IMR-90 (cell line): ENCODE measurements around the gene EXOC2. TPM values are rescaled to one million over a fixed set of nuclear protein-coding genes. Genes with fewer than 3 reads are reported as not detected.
A peak's percentile ranks its signal among the peaks of the same experiment; 100 is the strongest.

Source experiments
- ATAC-seq: fragments of 200-7000 bp; cut with Tn5 transposase; 2 replicates; pipeline ENCODE4 v1.9.1; 2020; ENCODE audit warnings: low read depth, mild to moderate bottlenecking, moderate library complexity
- BruUV-seq: library from RNA; stranded (reverse); fragments of 400-500 nt; replicated peaks from 2 replicates; lab custom pipeline; 2021; lab: Mats Ljungman, UMichigan
- CTCF ChIA-PET: fragments of 300-600 bp; formaldehyde crosslinking; extraction: SDS; loops from one replicate; lab custom pipeline; 2021; ENCODE audit warnings: antibody characterized with exemption; lab: Yijun Ruan, JAX
- POLR2A ChIA-PET: fragments of 300-600 bp; sonication (Branson Sonifier 250); formaldehyde crosslinking; loops from one replicate; lab custom pipeline; 2022; ENCODE audit warnings: antibody characterized with exemption; ENCODE audit not compliant: unreplicated experiment; lab: Charles Lee
- DNase-seq: peaks from one replicate; pipeline ENCODE4 v3.0.0; 2013
- H2AFZ ChIP-seq: replicated peaks from 2 replicates; pipeline ENCODE3; 2013; ENCODE audit warnings: low read length, mild to moderate bottlenecking; ENCODE audit not compliant: poor library complexity
- H2AK5ac ChIP-seq: 2 replicates; pipeline ENCODE4 v1.6.1; 2013; ENCODE audit warnings: low read depth, low read length, inconsistent platforms
- H2AK9ac ChIP-seq: replicated peaks from 2 replicates; pipeline ENCODE3; 2013; ENCODE audit warnings: mild to moderate bottlenecking, low read depth, low read length, moderate library complexity; ENCODE audit not compliant: poor library complexity
- H2BK120ac ChIP-seq: 2 replicates; pipeline ENCODE4 v1.6.1; 2013; ENCODE audit warnings: low read depth, low read length, inconsistent platforms
- H2BK15ac ChIP-seq: 3 replicates; pipeline ENCODE4 v1.6.1; 2013; ENCODE audit warnings: low read depth, low read length, inconsistent platforms
- H2BK20ac ChIP-seq: 2 replicates; pipeline ENCODE4 v1.6.1; 2013; ENCODE audit warnings: low read depth, mild to moderate bottlenecking, inconsistent platforms, low read length, moderate library complexity
- H2BK5ac ChIP-seq: 2 replicates; pipeline ENCODE4 v1.6.1; 2013; ENCODE audit warnings: mild to moderate bottlenecking, low read depth, low read length, inconsistent platforms; ENCODE audit not compliant: poor library complexity, severe bottlenecking
- H3K14ac ChIP-seq: replicated peaks from 2 replicates; pipeline ENCODE4 v1.6.1; 2013; ENCODE audit warnings: low read depth, low read length, inconsistent platforms
- H3K18ac ChIP-seq: 2 replicates; pipeline ENCODE4 v1.6.1; 2013; ENCODE audit warnings: low read depth, low read length, control low read depth
- H3K23ac ChIP-seq: 2 replicates; pipeline ENCODE4 v1.6.1; 2013; ENCODE audit warnings: low read depth, low read length, inconsistent platforms
- H3K27ac ChIP-seq: 2 replicates; pipeline ENCODE4 v1.5.1; 2013; ENCODE audit warnings: mild to moderate bottlenecking, control low read depth, low read length; ENCODE audit not compliant: insufficient read depth
- H3K27me3 ChIP-seq: 2 replicates; pipeline ENCODE4 v1.6.1; 2013; ENCODE audit warnings: low read length; ENCODE audit not compliant: control insufficient read depth, insufficient read depth
- H3K36me3 ChIP-seq: 2 replicates; pipeline ENCODE4 v1.6.1; 2013; ENCODE audit warnings: low read length, mixed read lengths; ENCODE audit not compliant: control insufficient read depth, insufficient read depth
- H3K4ac ChIP-seq: 2 replicates; pipeline ENCODE4 v1.6.1; 2013; ENCODE audit warnings: low read depth, low read length, inconsistent platforms
- H3K4me1 ChIP-seq: 2 replicates; pipeline ENCODE4 v1.6.1; 2013; ENCODE audit warnings: low read length, mixed read lengths; ENCODE audit not compliant: control insufficient read depth, insufficient read depth
- H3K4me2 ChIP-seq: 2 replicates; pipeline ENCODE4 v1.6.1; 2013; ENCODE audit warnings: low read depth, mild to moderate bottlenecking, control low read depth, low read length, moderate library complexity
- H3K4me3 ChIP-seq: 2 replicates; pipeline ENCODE4 v1.5.1; 2013; ENCODE audit warnings: low read depth, mild to moderate bottlenecking, control low read depth, low read length, moderate library complexity; ENCODE audit not compliant: insufficient read depth
- H3K56ac ChIP-seq: 2 replicates; pipeline ENCODE4 v1.6.1; 2013; ENCODE audit warnings: low read length, inconsistent platforms; ENCODE audit not compliant: insufficient read depth; ENCODE audit errors: extremely low read depth
- H3K79me1 ChIP-seq, 2 experiments: 2 replicates each; pipeline ENCODE4 v1.6.1; 2013; ENCODE audit warnings: low read length in 2 of 2, inconsistent platforms in 1 of 2, low read depth in 1 of 2
- H3K9ac ChIP-seq: 2 replicates; pipeline ENCODE4 v1.6.1; 2013; ENCODE audit warnings: low read depth, low read length, control low read depth
- H3K9me1 ChIP-seq: 2 replicates; pipeline ENCODE4 v1.6.1; 2013; ENCODE audit warnings: low read length, inconsistent platforms; ENCODE audit not compliant: insufficient read depth
- H3K9me3 ChIP-seq: 2 replicates; pipeline ENCODE4 v1.6.1; 2013; ENCODE audit warnings: low read length; ENCODE audit not compliant: control insufficient read depth, insufficient read depth
- H4K20me1 ChIP-seq: 2 replicates; pipeline ENCODE4 v1.6.1; 2013; ENCODE audit warnings: low read length, inconsistent platforms; ENCODE audit not compliant: insufficient read depth
- H4K5ac ChIP-seq: 2 replicates; pipeline ENCODE4 v1.6.1; 2013; ENCODE audit warnings: mild to moderate bottlenecking, low read depth, low read length, control low read depth
- H4K8ac ChIP-seq, 2 experiments: 2 replicates each; pipeline ENCODE4 v1.6.1; 2013; ENCODE audit warnings: low read depth in 2 of 2, low read length in 2 of 2, control low read depth in 1 of 2, inconsistent platforms in 1 of 2
- H4K91ac ChIP-seq: 2 replicates; pipeline ENCODE4 v1.6.1; 2013; ENCODE audit warnings: low read depth, low read length, inconsistent platforms; ENCODE audit not compliant: insufficient read depth
- BHLHE40 ChIP-seq: fragments of 150-350 bp; IDR thresholded peaks from 2 replicates; pipeline ENCODE4 v1.6.1; 2016; ENCODE audit warnings: mild to moderate bottlenecking, low read depth, low read length
- CEBPB ChIP-seq: IDR thresholded peaks from 2 replicates; pipeline ENCODE4 v1.6.1; 2012; ENCODE audit warnings: low read depth, low read length, improper control_type of control experiment
- CTCF ChIP-seq: conservative IDR thresholded peaks from 2 replicates; pipeline ENCODE4 v1.5.1; 2012; ENCODE audit warnings: mild to moderate bottlenecking, low read depth, low read length, improper control_type of control experiment
- FOS ChIP-seq: fragments of 150-350 bp; IDR thresholded peaks from 2 replicates; pipeline ENCODE4 v1.6.1; 2016; ENCODE audit warnings: low read depth, low read length
- MAFK ChIP-seq: IDR thresholded peaks from 2 replicates; pipeline ENCODE4 v1.6.1; 2012; ENCODE audit warnings: low read depth, low read length, improper control_type of control experiment
- MAZ ChIP-seq: IDR thresholded peaks from 2 replicates; pipeline ENCODE4 v1.6.1; 2012; ENCODE audit warnings: low read depth, mild to moderate bottlenecking, low read length, improper control_type of control experiment, moderate library complexity, borderline replicate concordance
- MXI1 ChIP-seq: IDR thresholded peaks from 2 replicates; pipeline ENCODE4 v1.6.1; 2012; ENCODE audit warnings: low read depth, mild to moderate bottlenecking, low read length, moderate library complexity, borderline replicate concordance
- NFE2L2 ChIP-seq: fragments of 150-350 bp; IDR thresholded peaks from 2 replicates; pipeline ENCODE4 v1.6.1; 2016; ENCODE audit warnings: low read depth, mild to moderate bottlenecking, low read length
- RAD21 ChIP-seq: IDR thresholded peaks from 2 replicates; pipeline ENCODE4 v1.6.1; 2012; ENCODE audit warnings: low read length, improper control_type of control experiment
- RCOR1 ChIP-seq: IDR thresholded peaks from 2 replicates; pipeline ENCODE4 v1.6.1; 2012; ENCODE audit warnings: mild to moderate bottlenecking, low read length, improper control_type of control experiment; ENCODE audit not compliant: insufficient replicate concordance
- RFX5 ChIP-seq: IDR thresholded peaks from 2 replicates; pipeline ENCODE4 v1.8.0; 2012; ENCODE audit warnings: low read depth, mild to moderate bottlenecking, low read length, moderate library complexity
- SMC3 ChIP-seq: fragments of 150-350 bp; IDR thresholded peaks from 2 replicates; pipeline ENCODE4 v1.6.1; 2016; ENCODE audit warnings: low read depth, mild to moderate bottlenecking, antibody characterized with exemption, low read length, moderate library complexity
- USF2 ChIP-seq: fragments of 150-350 bp; IDR thresholded peaks from 2 replicates; pipeline ENCODE4 v1.6.1; 2017; ENCODE audit warnings: mild to moderate bottlenecking, antibody characterized with exemption, low read length, low read depth
- WGBS, 2 experiments: methylation state at CpG; one replicate each; pipeline versions ENCODE4 v1.1.5 to v1.1.7; 2013; ENCODE audit warnings: missing lambda C conversion rate in 2 of 2; ENCODE audit not compliant: insufficient read length in 1 of 2; ENCODE audit errors: extremely low coverage in 2 of 2; 5-methylcytosine and 5-hydroxymethylcytosine counted together
- dilution Hi-C: fragments of 300-500 bp; cut with HindIII; formaldehyde crosslinking; loops from one replicate; pipeline ENCODE4 v1.14.3; 2018; ENCODE audit warnings: low sequenced_read_pairs; ENCODE audit not compliant: unreplicated experiment
- in situ Hi-C: fragments of 300-500 bp; cut with MboI; formaldehyde crosslinking; loops from 3 replicates; pipeline ENCODE4 v1.14.3; 2019; ENCODE audit warnings: low sequenced_read_pairs, inconsistent platforms, mixed read lengths
- intact Hi-C: fragments of 100-400 bp; cut with micrococcal nuclease; formaldehyde crosslinking; loops from 2 replicates; pipeline ENCODE4 v1.10.0; 2022
- polyA plus RNA-seq, 3 experiments: library from polyadenylated mRNA; depleted of rRNA; stranded (reverse); fragments of >200 nt; gene quantifications; 2 replicates each; pipeline ENCODE4 v1.2.3, GENCODE V29; 2012; ENCODE audit warnings: low replicate concordance in 1 of 3
- total RNA-seq: library from RNA; depleted of rRNA; stranded (reverse); fragments of >200 nt; gene quantifications from 2 replicates; pipeline ENCODE4 v1.2.3, GENCODE V29; 2012

EXOC2 gene
- total and polyA plus RNA-seq, 2 of the 4 experiments (the other 2 are of a cell fraction) = 13.1 to 37.3 TPM

GRCh38 chr6:511488-512137, 181.3 kb downstream of the EXOC2 start:
- POLR2A ChIA-PET = no interaction called here
- H3K27ac ChIP-seq = no peak overlapping the region
- no peak overlapping the region for H3K4me2 ChIP-seq
- no peaks in the 10 kb centered on the region for H4K20me1 ChIP-seq
- no peak overlapping the region for H4K91ac ChIP-seq
- H2AFZ ChIP-seq = no peak overlapping the region
- H2BK15ac ChIP-seq = no peak overlapping the region
- CTCF ChIA-PET = no interaction called here
- H4K5ac ChIP-seq = no peak overlapping the region
- no peaks in the 10 kb centered on the region for H3K27me3 ChIP-seq
- no peak overlapping the region for H3K4me3 ChIP-seq
- no peak overlapping the region for H4K8ac ChIP-seq
- H3K56ac ChIP-seq = no peak overlapping the region
- H3K14ac ChIP-seq = no peak overlapping the region
- peak; percentile 20 for DNase-seq
- no peak overlapping the region for H2BK5ac ChIP-seq
- peaks cover 3% of the 10 kb centered on the region; the same call in 1 of the 2 replicates for H3K9me1 ChIP-seq
- BruUV-seq = no TSS peak
- dilution Hi-C loops (no loop called here), in situ Hi-C loops (no loop called here), intact Hi-C loops (no loop called here)
- H3K4me1 ChIP-seq = no peaks in the 10 kb centered on the region
- no peak overlapping the region for H3K23ac ChIP-seq
- H3K9me3 ChIP-seq = no peaks in the 10 kb centered on the region
- no peak overlapping the region for H2BK120ac ChIP-seq
- no peak overlapping the region for H2AK5ac ChIP-seq
- TF ChIP-seq NFE2L2 (no peak), MXI1 (no peak), CTCF (no peak), RFX5 (no peak), RAD21 (no peak), RCOR1 (no peak), BHLHE40 (no peak), MAZ (no peak), MAFK (no peak), CEBPB (no peak), SMC3 (no peak), USF2 (no peak), FOS (no peak)
- H3K36me3 ChIP-seq = peaks cover 10% of the 10 kb centered on the region; the same call in 1 of the 2 replicates
- H2AK9ac ChIP-seq = no peak overlapping the region
- ATAC-seq = no peak
- 86% methylated on average over 11 of the region's 12 CpGs; no CpG with 5 or more reads in 1 of the 2 experiments for WGBS, 2 experiments
- H2BK20ac ChIP-seq = no peak overlapping the region
- H3K18ac ChIP-seq = no peak overlapping the region
- H3K4ac ChIP-seq = no peak overlapping the region
- peaks cover 0 to 9% of the 10 kb centered on the region in 2 experiments; a peak in 1 of 4 replicates for H3K79me1 ChIP-seq
- no peak overlapping the region for H3K9ac ChIP-seq
